Measurements from ENCODE around the gene OPHN1. TPM values are rescaled to one million over a fixed set of nuclear protein-coding genes. Genes with fewer than 3 reads are reported as not detected.

The OPHN1 gene
- total RNA-seq, 4 donors from 2014 or later: 2.3 to 10.8 (median 4.6) TPM

GRCh38 chrX:68113837-68114572 lies 319.3 kb downstream of the OPHN1 start:
- Histone ChIP-seq H3K27ac (no peak overlapping the region), H3K4me1 (peaks cover 0 to 4% of the 10 kb centered on the region in 2 donors), H3K27me3 (no peaks in the 10 kb centered on the region), H3K36me3 (no peaks in the 10 kb centered on the region), H3K9me3 (no peaks in the 10 kb centered on the region), H3K4me3 (no peak overlapping the region)
- DNase-seq: no peak
- intact Hi-C loops (cut with DNase I; ENCODE audit: low total_unique reads) (no loop called here), in situ Hi-C loops (cut with MboI; ENCODE audit: low sequenced_read_pairs in 4 of 4) (no loop called here)
- ATAC-seq: no peak
- no peak for TF ChIP-seq POLR2A (IDR thresholded peaks at IDR 0.05)
- TF ChIP-seq CTCF (IDR thresholded peaks at IDR 0.05 in 4 of 5, conservative IDR thresholded peaks at IDR 0.05 in 1 of 5): no peak

- Histone ChIP-seq H3K4me1 (peaks cover 0 to 4% of the 10 kb centered on the region in 2 donors), H3K36me3 (no peaks in the 10 kb centered on the region), H3K9me3 (no peaks in the 10 kb centered on the region), H3K27me3 (no peaks in the 10 kb centered on the region), H3K27ac (no peak overlapping the region), H3K4me3 (no peak overlapping the region)
- in situ Hi-C loops (cut with MboI; ENCODE audit: low sequenced_read_pairs in 4 of 4): no loop called here
- TF ChIP-seq CTCF (IDR thresholded peaks at IDR 0.05 in 4 of 5, conservative IDR thresholded peaks at IDR 0.05 in 1 of 5) (no peak), POLR2A (IDR thresholded peaks at IDR 0.05) (no peak)
- ATAC-seq (no peak), DNase-seq (no peak)
- intact Hi-C loops (cut with DNase I; ENCODE audit: low total_unique reads): no loop called here
These were observed 321.0 kb downstream of the OPHN1 start for GRCh38 chrX:68112321-68112720.

DNA sequence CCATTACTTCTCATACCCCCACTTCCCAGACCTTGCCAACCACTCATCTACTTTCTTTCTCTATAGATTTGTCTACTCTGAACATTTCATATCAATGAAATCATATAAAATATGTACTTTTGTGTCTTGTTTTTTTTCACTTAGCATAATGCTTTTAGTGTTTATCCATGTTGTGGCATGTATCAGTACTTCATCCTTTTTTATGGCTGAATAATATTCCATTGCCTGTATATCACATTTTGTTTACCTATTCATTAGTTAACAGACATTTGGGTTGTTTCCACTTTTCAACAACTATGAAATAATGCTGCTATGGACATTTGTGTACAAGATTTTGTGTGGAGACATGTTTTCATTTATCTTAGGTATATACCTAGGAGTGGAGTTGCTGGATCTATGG lies 324.1 kb downstream of the OPHN1 start:
- TF ChIP-seq POLR2A (IDR thresholded peaks at IDR 0.05): no peak
- TF ChIP-seq CTCF (IDR thresholded peaks at IDR 0.05 in 4 of 5, conservative IDR thresholded peaks at IDR 0.05 in 1 of 5): no peak
- in situ Hi-C loops (cut with MboI; ENCODE audit: low sequenced_read_pairs in 4 of 4) (no loop called here), intact Hi-C loops (cut with DNase I; ENCODE audit: low total_unique reads) (no loop called here)
- Histone ChIP-seq H3K4me3 (no peak overlapping the region), H3K27ac (no peak overlapping the region), H3K36me3 (no peaks in the 10 kb centered on the region), H3K27me3 (no peaks in the 10 kb centered on the region), H3K4me1 (no peaks in the 10 kb centered on the region), H3K9me3 (no peaks in the 10 kb centered on the region)
- ATAC-seq (no peak), DNase-seq (no peak)

- no peaks in the 10 kb centered on the region for H3K4me1 ChIP-seq
- no peak overlapping the region for H3K27ac ChIP-seq
- ATAC-seq: no peak
- no peaks in the 10 kb centered on the region for H3K36me3 ChIP-seq
- H3K4me3 ChIP-seq: no peak overlapping the region
- no peak for DNase-seq
- no peaks in the 10 kb centered on the region for H3K27me3 ChIP-seq
- TF ChIP-seq POLR2A (IDR thresholded peaks at IDR 0.05): no peak
- no peak for TF ChIP-seq CTCF (IDR thresholded peaks at IDR 0.05 in 4 of 5, conservative IDR thresholded peaks at IDR 0.05 in 1 of 5)
- H3K9me3 ChIP-seq: no peaks in the 10 kb centered on the region
- in situ Hi-C loops (cut with MboI; ENCODE audit: low sequenced_read_pairs in 4 of 4): loop anchor here in 1 of 4 donors (10.0 kb wide), 1 partner anchor 374 kb away; no protein-coding TSS in a partner anchor
- intact Hi-C loops (cut with DNase I; ENCODE audit: low total_unique reads): no loop called here
These were observed 334.9 kb downstream of the OPHN1 start for GRCh38 chrX:68098431-68098830.
